Left lung (tissue), 10 donors: Measurements from ENCODE around the gene MCU. TPM values are rescaled to one million over a fixed set of nuclear protein-coding genes. Genes with fewer than 3 reads are reported as not detected.
A peak's percentile ranks its signal among the peaks of the same experiment; 100 is the strongest.

ENCODE experiments used
- ATAC-seq: fragments of 200-7000 bp; cut with Tn5 transposase; one replicate; pipeline ENCODE4 v1.9.1; 2020; ENCODE audit warnings: moderate library complexity
- DNase-seq, 4 donors: peaks; one replicate each; pipeline ENCODE4 v3.0.0-alpha.2; 2013 to 2020
- H3K27ac ChIP-seq, 2 donors: fragments of 200-600 bp; sonication (generic) in 1 of 2; one replicate each; pipeline versions ENCODE4 v1.5.0 to v1.8.0; 2020 to 2021
- H3K27me3 ChIP-seq, 2 donors: fragments of 200-600 bp; sonication (generic) in 1 of 2; one replicate each; pipeline versions ENCODE4 v1.5.0 to v1.8.0; 2020 to 2021
- H3K36me3 ChIP-seq, 2 donors: fragments of 200-600 bp; sonication (generic) in 1 of 2; one replicate each; pipeline versions ENCODE4 v1.5.0 to v1.8.0; 2020 to 2021
- H3K4me1 ChIP-seq, 2 donors: fragments of 200-600 bp; one replicate each; pipeline ENCODE4 v1.8.0; 2021
- H3K4me3 ChIP-seq, 2 donors: fragments of 200-600 bp; sonication (generic) in 1 of 2; one replicate each; pipeline versions ENCODE4 v1.5.0 to v1.8.0; 2020 to 2021; ENCODE audit warnings: mild to moderate bottlenecking in 1 of 2
- H3K9me3 ChIP-seq, 2 donors: fragments of 200-600 bp; sonication (generic) in 1 of 2; one replicate each; pipeline versions ENCODE4 v1.5.0 to v1.8.0; 2020 to 2021
- intact Hi-C, 2 donors: fragments of 100-400 bp; cut with DNase I; formaldehyde crosslinking; loops; one replicate each; pipeline versions ENCODE4 v1.11.2 to v1.14.2; 2022
- polyA plus RNA-seq, 6 donors: library from polyadenylated mRNA; unstranded; fragments of 120-200 nt; gene quantifications; one replicate each; pipeline ENCODE4 v1.2.1, GENCODE V29; 2013; ENCODE audit not compliant: insufficient read length in 6 of 6
- total RNA-seq, 2 donors: library from RNA; stranded (reverse); fragmentation: NEBNext Ultra II Directional; extraction: Animal tissue kit (Norgen Biotek cat#: 25700); gene quantifications; one replicate each; pipeline ENCODE4 v1.2.1, GENCODE V29; 2021
- TF ChIP-seq, protein P1 (sequence below), 2 donors: fragments of 200-600 bp; sonication (generic) in 1 of 2; IDR thresholded peaks; one replicate each; pipeline versions ENCODE4 v1.5.0 to v1.8.0; 2021; ENCODE audit warnings: antibody characterized with exemption in 2 of 2
- donor health status: DM: no; HTN: yes; CAD: no.
- donor health status: DM: no; HTN: no; CAD: no.

The MCU gene
- total and polyA plus RNA-seq, 8 donors = 29.4 to 48.8 (median 38.6) TPM

DNA sequence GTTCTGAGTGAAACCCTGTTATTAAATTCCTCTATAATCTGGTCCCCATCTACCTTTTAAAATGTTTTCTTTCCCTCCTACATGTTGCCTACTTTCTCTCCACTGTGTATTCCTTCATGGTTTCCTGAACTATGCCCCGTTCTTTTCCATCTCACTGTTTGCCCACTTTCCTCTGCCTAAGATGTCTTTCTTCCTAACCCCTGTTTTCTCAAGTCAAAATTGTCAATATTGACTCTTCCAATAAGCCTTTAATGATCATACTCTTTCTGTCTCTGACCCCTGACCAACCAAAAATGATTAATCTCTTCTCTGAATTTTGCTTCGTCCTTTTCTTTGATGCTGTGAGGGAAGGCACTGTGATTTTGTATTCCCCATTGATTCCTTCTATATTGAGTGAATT, 171.0 kb downstream of the MCU start:
- Histone ChIP-seq H3K9me3 (no peaks in the 10 kb centered on the region), H3K4me3 (no peak overlapping the region), H3K27me3 (no peaks in the 10 kb centered on the region), H3K4me1 (no peaks in the 10 kb centered on the region), H3K27ac (no peak overlapping the region), H3K36me3 (peaks cover 0 to 30% of the 10 kb centered on the region in 2 donors)
- TF ChIP-seq, protein P1, sequence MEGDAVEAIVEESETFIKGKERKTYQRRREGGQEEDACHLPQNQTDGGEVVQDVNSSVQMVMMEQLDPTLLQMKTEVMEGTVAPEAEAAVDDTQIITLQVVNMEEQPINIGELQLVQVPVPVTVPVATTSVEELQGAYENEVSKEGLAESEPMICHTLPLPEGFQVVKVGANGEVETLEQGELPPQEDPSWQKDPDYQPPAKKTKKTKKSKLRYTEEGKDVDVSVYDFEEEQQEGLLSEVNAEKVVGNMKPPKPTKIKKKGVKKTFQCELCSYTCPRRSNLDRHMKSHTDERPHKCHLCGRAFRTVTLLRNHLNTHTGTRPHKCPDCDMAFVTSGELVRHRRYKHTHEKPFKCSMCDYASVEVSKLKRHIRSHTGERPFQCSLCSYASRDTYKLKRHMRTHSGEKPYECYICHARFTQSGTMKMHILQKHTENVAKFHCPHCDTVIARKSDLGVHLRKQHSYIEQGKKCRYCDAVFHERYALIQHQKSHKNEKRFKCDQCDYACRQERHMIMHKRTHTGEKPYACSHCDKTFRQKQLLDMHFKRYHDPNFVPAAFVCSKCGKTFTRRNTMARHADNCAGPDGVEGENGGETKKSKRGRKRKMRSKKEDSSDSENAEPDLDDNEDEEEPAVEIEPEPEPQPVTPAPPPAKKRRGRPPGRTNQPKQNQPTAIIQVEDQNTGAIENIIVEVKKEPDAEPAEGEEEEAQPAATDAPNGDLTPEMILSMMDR (IDR thresholded peaks at IDR 0.05) = no peak
- intact Hi-C loops = no loop called here
- no peak for ATAC-seq
- DNase-seq = no peak

GRCh38 chr10:72875250-72876055, 183.5 kb downstream of the MCU start:
- ATAC-seq = peak; percentile 78
- intact Hi-C loops = loop anchor here in 1 of 2 donors (10.0 kb wide), 1 partner anchor 511 kb away; no protein-coding TSS in a partner anchor

GRCh38 chr10:72879245-72879644, 187.3 kb downstream of the MCU start:
- H3K27me3 ChIP-seq = no peaks in the 10 kb centered on the region

More at GRCh38 chr10:72875250-72876055, 183.5 kb downstream of the MCU start:
- peaks cover 0 to 48% of the 10 kb centered on the region in 2 donors for H3K36me3 ChIP-seq
- H3K4me3 ChIP-seq = no peak overlapping the region
- no peaks in the 10 kb centered on the region for H3K9me3 ChIP-seq
- TF ChIP-seq, protein P1 (IDR thresholded peaks at IDR 0.05) = peak in 1 of 2 donors; percentile 39
- peak in 1 of 4 donors; percentile 20 for DNase-seq
- no peaks in the 10 kb centered on the region for H3K27me3 ChIP-seq
- H3K27ac ChIP-seq = no peak overlapping the region
- no peaks in the 10 kb centered on the region for H3K4me1 ChIP-seq

DNA sequence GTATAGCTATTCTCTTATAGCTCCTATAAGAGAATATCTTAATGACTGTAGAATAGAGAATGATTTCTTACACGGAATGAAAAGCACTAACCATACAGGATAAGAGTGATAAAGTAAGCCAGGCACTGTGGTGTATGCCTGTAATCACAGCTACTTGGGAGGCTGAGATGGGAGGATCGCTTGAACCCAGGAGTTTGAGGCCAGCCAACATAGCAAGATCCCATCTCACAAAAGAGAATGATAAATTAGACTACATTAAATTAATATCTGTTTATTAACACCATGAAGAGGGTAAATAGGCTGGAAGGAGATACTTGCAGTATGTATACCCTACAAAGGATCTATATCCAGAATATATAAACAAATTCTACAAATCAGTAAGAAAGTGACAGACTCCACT, 189.3 kb downstream of the MCU start:
- Histone ChIP-seq H3K27ac (no peak overlapping the region), H3K4me1 (peaks cover 0 to under 1% of the 10 kb centered on the region in 2 donors), H3K36me3 (peaks cover 0 to 48% of the 10 kb centered on the region in 2 donors), H3K4me3 (no peak overlapping the region), H3K27me3 (no peaks in the 10 kb centered on the region), H3K9me3 (no peaks in the 10 kb centered on the region)
- ATAC-seq (no peak), DNase-seq (no peak)
- TF ChIP-seq, protein P1 (IDR thresholded peaks at IDR 0.05) = no peak
- intact Hi-C loops = no loop called here

More at GRCh38 chr10:72879245-72879644, 187.3 kb downstream of the MCU start:
- intact Hi-C loops = loop anchor here in 1 of 2 donors (10.0 kb wide), 1 partner anchor 514 kb away; no protein-coding TSS in a partner anchor
- Histone ChIP-seq H3K36me3 (peaks cover 0 to 28% of the 10 kb centered on the region in 2 donors), H3K4me1 (no peaks in the 10 kb centered on the region), H3K27ac (no peak overlapping the region), H3K4me3 (no peak overlapping the region), H3K9me3 (no peaks in the 10 kb centered on the region)
- TF ChIP-seq, protein P1 (IDR thresholded peaks at IDR 0.05) = no peak
- ATAC-seq = no peak
- no peak for DNase-seq

GRCh38 chr10:72883861-72884260, 191.9 kb downstream of the MCU start:
- DNase-seq (no peak), ATAC-seq (no peak)
- intact Hi-C loops = no loop called here
- Histone ChIP-seq H3K27ac (no peak overlapping the region), H3K27me3 (no peaks in the 10 kb centered on the region), H3K4me1 (peaks cover 0 to 13% of the 10 kb centered on the region in 2 donors), H3K36me3 (peaks cover 0 to 56% of the 10 kb centered on the region in 2 donors), H3K9me3 (no peaks in the 10 kb centered on the region), H3K4me3 (no peak overlapping the region)
- TF ChIP-seq, protein P1 (IDR thresholded peaks at IDR 0.05) = no peak
